GM10266 (cell line): ENCODE data around the gene ASTN2.

Experiments used
- DNase-seq: peaks from one replicate; pipeline ENCODE4 v3.0.0; 2012; ENCODE audit errors: extremely low spot score
- CTCF ChIP-seq: IDR thresholded peaks from 2 replicates; pipeline ENCODE4 v1.5.1; 2012; ENCODE audit warnings: mild to moderate bottlenecking, low read depth; ENCODE audit not compliant: control insufficient read depth, insufficient read depth; ENCODE audit errors: missing control alignments

ASTN2 gene

GRCh38 chr9:116506685-116507084, 908.2 kb downstream of the ASTN2 start:
- no peak for DNase-seq
- TF ChIP-seq CTCF: no peak

- DNase-seq: no peak
- no peak for TF ChIP-seq CTCF
These were observed 909.9 kb downstream of the ASTN2 start for GRCh38 chr9:116504893-116505480.

GRCh38 chr9:116504081-116504480, 910.8 kb downstream of the ASTN2 start:
- DNase-seq: no peak
- no peak for TF ChIP-seq CTCF

- no peak for DNase-seq
- TF ChIP-seq CTCF: no peak
These were observed 912.1 kb downstream of the ASTN2 start for GRCh38 chr9:116502746-116503145.

GRCh38 chr9:116501871-116502270, 913.0 kb downstream of the ASTN2 start:
- DNase-seq: no peak
- no peak for TF ChIP-seq CTCF

GRCh38 chr9:116499986-116500871, 914.6 kb downstream of the ASTN2 start:
- TF ChIP-seq CTCF: no peak
- DNase-seq: no peak

- no peak for TF ChIP-seq CTCF
These were observed 915.4 kb downstream of the ASTN2 start for GRCh38 chr9:116499434-116499833.

More at GRCh38 chr9:116499434-116499833, 915.4 kb downstream of the ASTN2 start:
- no peak for DNase-seq
